Occipital lobe (tissue), 2 donors: ENCODE measurements around the gene MAGEA2B. TPM values are rescaled to one million over a fixed set of nuclear protein-coding genes. Genes with fewer than 3 reads are reported as not detected.
"Not testable (repeated sequence)": the region's sequence is repeated elsewhere in the genome, so short reads cannot be mapped to it uniquely, and the experiment has no call there.

ENCODE experiments used
- DNase-seq: peaks from one replicate; lab custom pipeline; 2025; lab: John Stamatoyannopoulos, UW
- total RNA-seq: library from RNA; depleted of rRNA; stranded (reverse); fragments of >200 nt; gene quantifications from one replicate; pipeline ENCODE4 v1.2.3, GENCODE V29; 2014

MAGEA2B gene, protein sequence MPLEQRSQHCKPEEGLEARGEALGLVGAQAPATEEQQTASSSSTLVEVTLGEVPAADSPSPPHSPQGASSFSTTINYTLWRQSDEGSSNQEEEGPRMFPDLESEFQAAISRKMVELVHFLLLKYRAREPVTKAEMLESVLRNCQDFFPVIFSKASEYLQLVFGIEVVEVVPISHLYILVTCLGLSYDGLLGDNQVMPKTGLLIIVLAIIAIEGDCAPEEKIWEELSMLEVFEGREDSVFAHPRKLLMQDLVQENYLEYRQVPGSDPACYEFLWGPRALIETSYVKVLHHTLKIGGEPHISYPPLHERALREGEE
- not detected for total RNA-seq

DNA sequence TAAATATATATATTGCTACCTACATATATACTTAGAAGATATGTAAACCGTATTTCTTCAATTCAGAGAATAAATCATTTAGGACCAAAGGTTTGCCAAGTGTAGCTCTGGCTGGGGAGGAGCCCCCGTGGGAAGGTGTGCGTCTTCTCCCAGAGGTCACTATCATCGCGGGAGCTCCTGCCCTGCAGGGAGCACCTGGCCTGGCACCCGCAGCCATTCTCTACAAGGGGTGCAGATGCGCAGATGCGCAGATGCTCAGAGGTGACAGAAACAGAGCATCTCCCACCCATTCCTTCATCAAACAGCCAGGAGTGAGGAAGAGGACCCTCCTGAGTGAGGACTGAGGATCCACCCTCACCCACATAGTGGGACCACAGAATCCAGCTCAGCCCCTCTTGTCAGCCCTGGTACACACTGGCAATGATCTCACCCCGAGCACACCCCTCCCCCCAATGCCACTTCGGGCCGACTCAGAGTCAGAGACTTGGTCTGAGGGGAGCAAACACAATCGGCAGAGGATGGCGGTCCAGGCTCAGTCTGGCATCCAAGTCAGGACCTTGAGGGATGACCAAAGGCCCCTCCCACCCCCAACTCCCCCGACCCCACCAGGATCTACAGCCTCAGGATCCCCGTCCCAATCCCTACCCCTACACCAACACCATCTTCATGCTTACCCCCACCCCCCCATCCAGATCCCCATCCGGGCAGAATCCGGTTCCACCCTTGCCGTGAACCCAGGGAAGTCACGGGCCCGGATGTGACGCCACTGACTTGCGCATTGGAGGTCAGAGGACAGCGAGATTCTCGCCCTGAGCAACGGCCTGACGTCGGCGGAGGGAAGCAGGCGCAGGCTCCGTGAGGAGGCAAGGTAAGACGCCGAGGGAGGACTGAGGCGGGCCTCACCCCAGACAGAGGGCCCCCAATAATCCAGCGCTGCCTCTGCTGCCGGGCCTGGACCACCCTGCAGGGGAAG lies at the start of gene MAGEA2B:
Gene MAGEA2B (plus strand): TSS at position 814 of the 973 bp plus-strand sequence. CDS start 2,479 bp downstream, outside the sequence.
- DNase-seq: not testable (repeated sequence)

DNA sequence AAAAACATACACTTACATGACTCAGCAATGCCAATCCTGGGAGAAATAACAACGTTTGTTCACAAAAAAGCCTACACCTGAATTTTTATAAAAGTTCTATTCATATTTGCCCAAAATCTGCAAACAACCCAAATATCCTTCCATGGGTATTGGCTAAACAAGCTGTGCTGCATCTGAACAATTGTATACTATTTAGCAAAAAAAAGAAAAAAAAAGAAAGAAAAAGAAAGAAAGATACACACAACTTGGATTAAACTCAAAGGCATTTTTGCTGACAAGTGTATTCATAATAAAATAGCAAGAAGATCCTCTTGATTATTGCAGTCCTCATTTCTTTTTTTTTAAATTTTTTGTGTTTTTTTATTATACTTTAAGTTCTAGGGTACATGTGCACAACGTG lies 40.3 kb upstream of the MAGEA2B start:
- no peak for DNase-seq

DNA sequence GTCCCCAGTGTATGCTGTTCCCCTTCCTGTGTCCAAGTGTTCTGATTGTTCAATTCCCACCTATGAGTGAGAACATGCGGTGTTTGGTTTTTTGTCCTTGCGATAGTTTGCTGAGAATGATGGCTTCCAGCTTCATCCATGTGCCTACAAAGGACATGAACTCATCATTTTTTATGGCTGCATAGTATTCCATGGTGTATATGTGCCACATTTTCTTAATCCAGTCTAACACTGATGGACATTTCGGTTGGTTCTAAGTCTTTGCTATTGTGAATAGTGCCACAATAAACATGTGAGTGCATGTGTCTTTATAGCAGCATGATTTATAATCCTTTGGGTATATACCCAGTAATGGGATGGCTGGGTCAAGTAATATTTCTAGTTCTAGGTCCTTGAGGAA lies 39.8 kb upstream of the MAGEA2B start:
- DNase-seq: not testable (repeated sequence)

DNA sequence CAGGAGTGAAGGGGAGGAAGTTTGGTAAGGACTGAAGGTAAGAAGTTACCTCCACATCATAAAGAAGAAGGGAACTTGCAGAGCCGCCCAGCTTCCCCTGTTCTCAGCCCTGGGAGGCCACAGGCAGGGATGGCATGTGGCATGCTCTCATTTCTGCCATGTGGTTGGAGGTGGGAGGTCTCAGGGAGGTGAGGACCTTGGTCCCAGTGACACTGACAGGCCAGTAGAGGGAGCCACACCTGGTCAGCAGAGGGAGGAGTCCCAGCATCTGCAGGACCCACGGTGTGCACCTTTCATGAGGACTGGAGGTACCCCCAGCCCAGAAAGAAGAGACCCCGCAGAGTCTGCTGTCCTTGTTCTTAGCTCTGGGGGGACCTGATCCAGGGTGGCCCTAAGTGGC lies 33.4 kb upstream of the MAGEA2B start:
- DNase-seq: not testable (repeated sequence)

DNA sequence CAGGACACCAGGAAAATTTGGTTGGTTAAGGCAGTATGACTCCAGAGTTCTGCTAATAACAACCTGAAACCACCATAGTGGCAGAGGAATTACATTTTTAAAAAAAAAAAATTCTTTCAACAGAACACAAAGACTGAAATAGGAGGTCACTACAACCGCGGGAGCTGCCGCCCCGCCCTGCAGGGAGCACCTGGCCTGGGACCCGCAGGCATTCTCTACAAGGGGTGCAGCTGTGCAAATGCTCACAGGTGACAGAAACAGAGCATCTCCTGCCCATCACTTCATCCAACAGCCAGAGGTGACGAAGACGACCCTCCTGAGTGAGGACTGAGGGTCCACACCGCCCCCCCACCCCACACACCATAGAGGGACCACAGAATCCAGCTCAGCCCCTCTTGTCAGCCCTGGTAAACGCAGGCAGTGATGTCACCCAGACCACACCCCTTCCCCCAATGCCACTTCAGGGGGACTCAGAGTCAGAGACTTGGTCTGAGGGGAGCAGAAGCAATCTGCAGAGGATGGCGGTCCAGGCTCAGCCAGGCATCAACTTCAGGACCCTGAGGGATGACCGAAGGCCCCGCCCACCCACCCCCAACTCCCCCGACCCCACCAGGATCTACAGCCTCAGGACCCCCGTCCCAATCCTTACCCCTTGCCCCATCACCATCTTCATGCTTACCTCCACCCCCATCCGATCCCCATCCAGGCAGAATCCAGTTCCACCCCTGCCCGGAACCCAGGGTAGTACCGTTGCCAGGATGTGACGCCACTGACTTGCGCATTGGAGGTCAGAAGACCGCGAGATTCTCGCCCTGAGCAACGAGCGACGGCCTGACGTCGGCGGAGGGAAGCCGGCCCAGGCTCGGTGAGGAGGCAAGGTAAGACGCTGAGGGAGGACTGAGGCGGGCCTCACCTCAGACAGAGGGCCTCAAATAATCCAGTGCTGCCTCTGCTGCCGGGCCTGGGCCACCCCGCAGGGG lies 16.2 kb upstream of the MAGEA2B start, which contains the start of gene MAGEA3:
Gene MAGEA3 (plus strand): TSS at position 843 of the 980 bp plus-strand sequence. CDS start 2,039 bp downstream, outside the sequence.
- not testable (repeated sequence) for DNase-seq

DNA sequence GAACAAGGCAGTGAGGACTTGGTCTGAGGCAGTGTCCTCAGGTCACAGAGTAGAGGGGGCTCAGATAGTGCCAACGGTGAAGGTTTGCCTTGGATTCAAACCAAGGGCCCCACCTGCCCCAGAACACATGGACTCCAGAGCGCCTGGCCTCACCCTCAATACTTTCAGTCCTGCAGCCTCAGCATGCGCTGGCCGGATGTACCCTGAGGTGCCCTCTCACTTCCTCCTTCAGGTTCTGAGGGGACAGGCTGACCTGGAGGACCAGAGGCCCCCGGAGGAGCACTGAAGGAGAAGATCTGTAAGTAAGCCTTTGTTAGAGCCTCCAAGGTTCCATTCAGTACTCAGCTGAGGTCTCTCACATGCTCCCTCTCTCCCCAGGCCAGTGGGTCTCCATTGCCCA lies 14.0 kb upstream of the MAGEA2B start:
- DNase-seq: not testable (repeated sequence)

DNA sequence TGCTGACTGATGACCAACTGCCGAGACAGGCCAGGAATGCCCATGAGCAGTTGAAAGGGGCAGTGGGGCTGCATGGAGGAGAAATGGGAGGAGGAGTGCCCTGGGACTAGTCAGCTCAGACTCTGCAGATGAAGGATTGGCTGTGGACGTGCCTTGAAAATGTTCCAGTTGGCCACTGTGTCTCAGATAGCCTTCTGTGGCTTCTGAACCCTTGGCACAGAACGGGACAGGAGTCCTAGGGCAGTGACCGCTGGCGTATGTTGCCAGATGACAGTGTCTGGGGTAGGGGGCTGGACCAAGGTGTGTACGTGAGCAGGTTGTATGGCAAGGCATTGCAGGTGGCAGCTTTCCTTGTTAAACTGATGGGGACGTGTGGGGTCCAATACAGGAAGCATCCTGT lies 7.9 kb upstream of the MAGEA2B start:
- DNase-seq: not testable (repeated sequence)

DNA sequence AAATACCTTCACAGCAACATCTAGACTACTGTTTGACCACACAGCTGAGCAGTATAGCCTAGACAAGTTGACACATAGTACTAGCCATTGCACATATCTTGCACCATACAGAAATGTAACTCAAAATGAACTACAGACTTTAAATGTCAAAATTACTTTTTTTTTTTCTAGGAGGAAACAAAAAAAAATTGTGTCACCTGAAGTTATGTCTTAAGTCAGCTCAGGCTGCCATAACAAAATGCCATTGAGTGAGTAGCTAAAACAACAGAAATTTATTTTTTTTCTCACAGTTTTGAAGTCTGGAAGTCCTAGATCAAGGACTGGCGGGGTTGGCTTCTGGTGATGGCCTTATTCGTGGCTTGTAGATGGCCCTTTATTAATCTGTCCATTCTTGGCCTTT lies 5.3 kb upstream of the MAGEA2B start, which contains the start of gene CSAG2:
Gene CSAG2 (minus strand): TSS at position 101 of the 400 bp plus-strand sequence. CDS start 161 bp downstream, outside the sequence.
- DNase-seq: not testable (repeated sequence)

DNA sequence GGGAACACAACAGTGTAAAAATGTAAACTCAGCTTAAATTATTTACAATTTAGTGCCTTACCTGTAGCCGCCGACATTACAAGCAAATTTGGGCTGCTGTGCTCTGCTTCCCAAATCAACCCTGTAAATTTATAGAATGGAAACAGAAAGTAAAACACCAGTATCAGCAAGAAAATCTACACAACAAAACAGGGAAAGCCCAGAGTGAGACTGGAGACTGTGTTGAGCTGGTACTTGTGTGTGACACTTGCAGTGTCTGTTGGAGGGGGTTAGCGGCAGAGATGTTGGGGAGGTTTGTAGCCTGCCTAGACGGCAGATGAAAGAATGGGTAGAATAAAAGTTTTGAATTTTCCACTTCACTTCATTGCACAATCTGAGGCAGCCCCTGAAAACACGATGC lies 1.2 kb upstream of the MAGEA2B start:
- DNase-seq: not testable (repeated sequence)

DNA sequence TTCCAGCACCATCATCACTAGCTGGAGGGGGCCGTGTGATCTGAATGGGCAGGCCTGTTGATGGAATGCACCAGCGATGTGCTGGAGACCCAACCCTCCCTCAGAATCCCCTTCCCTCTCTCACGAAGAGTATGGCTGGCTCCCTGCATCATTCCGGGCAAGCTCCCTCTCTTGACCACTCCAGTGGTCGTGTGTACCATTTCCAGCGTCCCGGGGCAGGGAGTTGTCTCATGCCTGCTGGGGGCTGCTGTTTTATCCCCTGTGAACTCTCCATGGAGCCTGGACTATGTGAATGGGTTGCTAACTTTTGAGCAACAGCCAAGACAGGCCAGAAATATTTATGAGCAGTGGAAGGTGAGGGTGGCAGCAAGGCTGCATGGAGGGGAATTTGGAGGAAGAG lies 11.0 kb downstream of the MAGEA2B start:
- no peak for DNase-seq

DNA sequence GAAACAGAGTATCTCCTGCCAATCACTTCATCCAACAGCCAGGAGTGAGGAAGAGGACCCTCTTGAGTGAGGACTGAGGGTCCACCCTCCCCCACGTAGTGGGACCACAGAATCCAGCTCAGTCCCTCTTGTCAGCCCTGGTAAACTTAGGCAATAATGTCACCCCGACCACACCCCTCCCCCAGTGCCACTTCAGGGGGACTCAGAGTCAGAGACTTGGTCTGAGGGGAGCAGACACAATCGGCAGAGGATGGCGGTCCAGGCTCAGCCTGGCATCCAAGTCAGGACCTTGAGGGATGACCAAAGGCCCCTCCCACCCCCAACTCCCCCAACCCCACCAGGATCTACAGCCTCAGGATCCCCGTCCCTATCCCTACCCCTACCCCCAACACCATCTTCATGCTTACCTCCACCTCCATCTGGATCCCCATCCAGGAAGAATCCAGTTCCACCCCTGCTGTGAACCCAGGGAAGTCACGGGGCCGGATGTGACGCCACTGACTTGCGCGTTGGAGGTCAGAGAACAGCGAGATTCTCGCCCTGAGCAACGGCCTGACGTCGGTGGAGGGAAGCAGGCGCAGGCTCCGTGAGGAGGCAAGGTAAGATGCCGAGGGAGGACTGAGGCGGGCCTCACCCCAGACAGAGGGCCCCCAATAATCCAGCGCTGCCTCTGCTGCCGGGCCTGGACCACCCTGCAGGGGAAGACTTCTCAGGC lies 19.0 kb downstream of the MAGEA2B start, which contains the start of the genes CSAG1 and MAGEA12:
Gene CSAG1 (minus strand): TSS at position 461 of the 715 bp plus-strand sequence. CDS start 1,261 bp downstream, outside the sequence.
Gene MAGEA12 (plus strand): TSS at position 497 of the 715 bp plus-strand sequence. CDS start 2,405 bp downstream, outside the sequence.
- no peak for DNase-seq

DNA sequence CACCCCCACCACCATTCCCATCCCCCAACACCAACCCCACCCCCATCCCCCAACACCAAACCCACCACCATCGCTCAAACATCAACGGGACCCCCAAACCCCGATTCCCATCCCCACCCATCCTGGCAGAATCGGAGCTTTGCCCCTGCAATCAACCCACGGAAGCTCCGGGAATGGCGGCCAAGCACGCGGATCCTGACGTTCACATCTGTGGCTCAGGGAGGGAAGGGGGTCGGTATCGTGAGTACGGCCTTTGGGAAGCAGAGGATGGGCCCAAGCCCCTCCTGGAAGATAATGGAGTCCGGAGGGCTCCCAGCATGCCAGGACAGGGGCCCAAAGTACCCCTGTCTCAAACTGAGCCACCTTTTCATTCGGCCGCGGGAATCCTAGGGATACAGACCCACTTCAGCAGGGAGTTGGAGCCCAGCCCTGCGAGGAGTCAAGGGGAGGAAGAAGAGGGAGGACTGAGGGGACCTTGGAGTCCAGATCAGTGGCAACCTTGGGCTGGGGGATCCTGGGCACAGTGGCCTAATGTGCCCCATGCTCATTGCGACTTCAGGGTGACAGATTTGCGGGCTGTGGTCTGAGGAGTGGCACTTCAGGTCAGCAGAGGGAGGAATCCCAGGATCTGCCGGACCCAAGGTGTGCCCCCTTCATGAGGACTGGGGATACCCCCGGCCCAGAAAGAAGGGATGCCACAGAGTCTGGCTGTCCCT lies 19.9 kb downstream of the MAGEA2B start:
- not testable (repeated sequence) for DNase-seq

DNA sequence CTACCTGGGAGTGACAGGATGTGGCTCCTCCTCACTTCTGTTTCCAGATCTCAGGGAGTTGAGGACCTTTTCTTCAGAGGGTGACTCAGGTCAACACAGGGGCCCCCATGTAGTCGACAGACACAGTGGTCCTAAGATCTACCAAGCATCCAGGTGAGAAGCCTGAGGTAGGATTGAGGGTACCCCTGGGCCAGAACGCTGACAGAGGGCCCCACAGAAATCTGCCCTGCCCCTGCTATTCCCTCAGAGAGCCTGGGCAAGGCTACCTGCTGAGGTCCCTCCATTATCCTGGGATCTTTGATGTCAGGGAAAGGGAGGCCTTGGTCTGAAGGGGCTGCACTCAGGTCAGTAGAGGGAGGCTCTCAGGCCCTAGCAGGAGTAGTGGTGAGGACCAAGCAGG lies 20.7 kb downstream of the MAGEA2B start:
- no peak for DNase-seq

DNA sequence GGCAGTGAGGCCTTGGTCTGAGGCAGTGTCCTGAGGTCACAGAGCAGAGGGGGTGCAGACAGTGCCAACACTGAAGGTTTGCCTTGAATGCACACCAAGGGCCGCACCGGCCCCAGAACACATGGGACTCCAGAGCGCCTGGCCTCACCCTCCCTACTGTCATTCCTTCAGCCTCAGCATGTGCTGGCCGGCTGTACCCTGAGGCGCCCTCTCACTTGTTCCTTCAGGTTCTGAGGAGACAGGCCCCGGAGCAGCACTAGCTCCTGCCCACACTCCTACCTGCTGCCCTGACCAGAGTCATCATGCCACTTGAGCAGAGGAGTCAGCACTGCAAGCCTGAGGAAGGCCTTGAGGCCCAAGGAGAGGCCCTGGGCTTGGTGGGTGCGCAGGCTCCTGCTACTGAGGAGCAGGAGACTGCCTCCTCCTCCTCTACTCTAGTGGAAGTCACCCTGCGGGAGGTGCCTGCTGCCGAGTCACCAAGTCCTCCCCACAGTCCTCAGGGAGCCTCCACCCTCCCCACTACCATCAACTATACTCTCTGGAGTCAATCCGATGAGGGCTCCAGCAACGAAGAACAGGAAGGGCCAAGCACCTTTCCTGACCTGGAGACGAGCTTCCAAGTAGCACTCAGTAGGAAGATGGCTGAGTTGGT lies 21.6 kb downstream of the MAGEA2B start:
- DNase-seq: no peak

DNA sequence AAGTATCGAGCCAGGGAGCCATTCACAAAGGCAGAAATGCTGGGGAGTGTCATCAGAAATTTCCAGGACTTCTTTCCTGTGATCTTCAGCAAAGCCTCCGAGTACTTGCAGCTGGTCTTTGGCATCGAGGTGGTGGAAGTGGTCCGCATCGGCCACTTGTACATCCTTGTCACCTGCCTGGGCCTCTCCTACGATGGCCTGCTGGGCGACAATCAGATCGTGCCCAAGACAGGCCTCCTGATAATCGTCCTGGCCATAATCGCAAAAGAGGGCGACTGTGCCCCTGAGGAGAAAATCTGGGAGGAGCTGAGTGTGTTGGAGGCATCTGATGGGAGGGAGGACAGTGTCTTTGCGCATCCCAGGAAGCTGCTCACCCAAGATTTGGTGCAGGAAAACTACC lies 22.1 kb downstream of the MAGEA2B start:
- DNase-seq: not testable (repeated sequence)

DNA sequence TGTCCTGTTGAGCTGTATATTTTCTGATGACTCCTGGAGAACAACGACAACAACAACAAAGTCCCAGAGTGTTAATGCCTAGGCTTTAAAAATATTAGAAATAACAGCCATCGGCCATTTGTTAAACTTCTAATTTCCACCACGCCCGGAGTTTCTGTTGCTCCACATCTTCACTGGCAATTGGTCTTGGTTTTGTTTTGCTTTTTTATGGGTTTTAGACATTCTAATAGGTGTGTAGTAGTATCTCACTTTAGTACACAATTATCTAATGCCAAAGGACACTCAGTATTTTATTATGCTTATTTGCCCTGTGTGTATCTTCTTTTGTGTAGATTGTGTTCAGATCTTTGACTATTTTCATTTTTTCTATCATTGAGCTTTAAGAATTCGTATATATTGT lies 24.1 kb downstream of the MAGEA2B start:
- no peak for DNase-seq

DNA sequence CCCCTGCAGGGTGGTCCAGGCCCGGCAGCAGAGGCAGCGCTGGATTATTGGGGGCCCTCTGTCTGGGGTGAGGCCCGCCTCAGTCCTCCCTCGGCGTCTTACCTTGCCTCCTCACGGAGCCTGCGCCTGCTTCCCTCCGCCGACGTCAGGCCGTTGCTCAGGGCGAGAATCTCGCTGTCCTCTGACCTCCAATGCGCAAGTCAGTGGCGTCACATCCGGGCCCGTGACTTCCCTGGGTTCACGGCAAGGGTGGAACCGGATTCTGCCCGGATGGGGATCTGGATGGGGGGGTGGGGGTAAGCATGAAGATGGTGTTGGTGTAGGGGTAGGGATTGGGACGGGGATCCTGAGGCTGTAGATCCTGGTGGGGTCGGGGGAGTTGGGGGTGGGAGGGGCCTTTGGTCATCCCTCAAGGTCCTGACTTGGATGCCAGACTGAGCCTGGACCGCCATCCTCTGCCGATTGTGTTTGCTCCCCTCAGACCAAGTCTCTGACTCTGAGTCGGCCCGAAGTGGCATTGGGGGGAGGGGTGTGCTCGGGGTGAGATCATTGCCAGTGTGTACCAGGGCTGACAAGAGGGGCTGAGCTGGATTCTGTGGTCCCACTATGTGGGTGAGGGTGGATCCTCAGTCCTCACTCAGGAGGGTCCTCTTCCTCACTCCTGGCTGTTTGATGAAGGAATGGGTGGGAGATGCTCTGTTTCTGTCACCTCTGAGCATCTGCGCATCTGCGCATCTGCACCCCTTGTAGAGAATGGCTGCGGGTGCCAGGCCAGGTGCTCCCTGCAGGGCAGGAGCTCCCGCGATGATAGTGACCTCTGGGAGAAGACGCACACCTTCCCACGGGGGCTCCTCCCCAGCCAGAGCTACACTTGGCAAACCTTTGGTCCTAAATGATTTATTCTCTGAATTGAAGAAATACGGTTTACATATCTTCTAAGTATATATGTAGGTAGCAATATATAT lies 39.5 kb downstream of the MAGEA2B start, which contains the start of gene MAGEA2:
Gene MAGEA2 (minus strand): TSS at position 157 of the 965 bp plus-strand sequence. CDS start 2,479 bp downstream, outside the sequence.
- not testable (repeated sequence) for DNase-seq
